WTC11 (cell line): Measurements from ENCODE around the gene GALNT18. TPM values are rescaled to one million over a fixed set of nuclear protein-coding genes. Genes with fewer than 3 reads are reported as not detected.

Experiments used
- ATAC-seq: fragments of 200-7000 bp; cut with Tn5 transposase; 2 replicates; pipeline ENCODE4 v1.10.0; 2021; ENCODE audit warnings: mild to moderate bottlenecking, moderate library complexity
- CTCF ChIA-PET: fragments of 300-600 bp; sonication (Branson Sonifier 250); formaldehyde crosslinking; loops from one replicate; lab custom pipeline; 2021; ENCODE audit warnings: antibody characterized with exemption; lab: Charles Lee
- POLR2A ChIA-PET: fragments of 350-600 bp; sonication (Branson Sonifier 250); formaldehyde crosslinking; loops from one replicate; lab custom pipeline; 2021; ENCODE audit warnings: antibody characterized with exemption; lab: Charles Lee
- DNase-seq: peaks from one replicate; pipeline ENCODE4 v3.0.0; 2021; ENCODE audit warnings: low spot score
- H3K27ac Mint-ChIP-seq: 2 replicates; pipeline ENCODE4 v1.8.0; 2021; ENCODE audit warnings: mixed read lengths
- H3K27me3 Mint-ChIP-seq: 2 replicates; pipeline ENCODE4 v1.8.0; 2021; ENCODE audit warnings: low read depth, mild to moderate bottlenecking, moderate library complexity, mixed read lengths
- H3K36me3 Mint-ChIP-seq: 2 replicates; pipeline ENCODE4 v1.8.0; 2021; ENCODE audit warnings: mixed read lengths
- H3K4me1 Mint-ChIP-seq: 2 replicates; pipeline ENCODE4 v1.8.0; 2022; ENCODE audit warnings: mixed read lengths
- H3K4me3 Mint-ChIP-seq: 2 replicates; pipeline ENCODE4 v1.8.0; 2021; ENCODE audit warnings: mild to moderate bottlenecking, moderate library complexity, mixed read lengths
- H3K9me3 Mint-ChIP-seq: 2 replicates; pipeline ENCODE4 v1.8.0; 2021; ENCODE audit warnings: mixed read lengths
- CBFB ChIP-seq: sonication (generic); formaldehyde crosslinking; IDR thresholded peaks from 2 replicates; pipeline ENCODE4 v1.8.1; 2022; ENCODE audit warnings: mild to moderate bottlenecking, low read depth, missing genetic modification reagents
- CREM ChIP-seq: sonication (generic); formaldehyde crosslinking; IDR thresholded peaks from 2 replicates; pipeline ENCODE4 v1.8.1; 2022; ENCODE audit warnings: mild to moderate bottlenecking, missing genetic modification reagents, moderate library complexity
- CTCF ChIP-seq: fragments of 200-600 bp; IDR thresholded peaks from 2 replicates; pipeline ENCODE4 v1.8.0; 2022; ENCODE audit warnings: antibody characterized with exemption
- HMGXB4 ChIP-seq: sonication (generic); formaldehyde crosslinking; IDR thresholded peaks from 2 replicates; pipeline ENCODE4 v1.8.1; 2023; ENCODE audit warnings: mild to moderate bottlenecking, moderate library complexity, missing genetic modification reagents
- MXD4 ChIP-seq: fragments of 250-450 bp; sonication (Bioruptor Pico); IDR thresholded peaks from 2 replicates; pipeline ENCODE4 v1.8.0; 2021; ENCODE audit warnings: mild to moderate bottlenecking, moderate library complexity, borderline replicate concordance
- NFATC4 ChIP-seq: fragments of 250-450 bp; sonication (Bioruptor Pico); IDR thresholded peaks from 2 replicates; pipeline ENCODE4 v1.9.0; 2021; ENCODE audit warnings: mild to moderate bottlenecking
- NR2C2 ChIP-seq: sonication (generic); formaldehyde crosslinking; IDR thresholded peaks from 2 replicates; pipeline ENCODE4 v1.8.0; 2022; ENCODE audit warnings: mild to moderate bottlenecking, missing genetic modification reagents
- OVOL2 ChIP-seq: fragments of 250-450 bp; sonication (Bioruptor Pico); IDR thresholded peaks from 2 replicates; pipeline ENCODE4 v1.9.0; 2021; ENCODE audit warnings: mild to moderate bottlenecking, borderline replicate concordance
- PREB ChIP-seq: sonication (generic); formaldehyde crosslinking; IDR thresholded peaks from 2 replicates; pipeline ENCODE4 v1.8.1; 2022; ENCODE audit warnings: mild to moderate bottlenecking, missing genetic modification reagents, moderate library complexity, borderline replicate concordance
- SP1 ChIP-seq: sonication (generic); formaldehyde crosslinking; conservative IDR thresholded peaks from 2 replicates; pipeline ENCODE4 v1.8.1; 2022; ENCODE audit warnings: missing genetic modification reagents
- TCF7 ChIP-seq: sonication (generic); formaldehyde crosslinking; IDR thresholded peaks from 2 replicates; pipeline ENCODE4 v1.8.0; 2022; ENCODE audit warnings: mild to moderate bottlenecking, low read depth, missing genetic modification reagents, moderate library complexity
- TEAD4 ChIP-seq: sonication (generic); formaldehyde crosslinking; IDR thresholded peaks from 2 replicates; pipeline ENCODE4 v1.8.0; 2022; ENCODE audit warnings: mild to moderate bottlenecking, missing genetic modification reagents
- USF1 ChIP-seq: sonication (generic); formaldehyde crosslinking; IDR thresholded peaks from 2 replicates; pipeline ENCODE4 v1.8.0; 2022; ENCODE audit warnings: mild to moderate bottlenecking, missing genetic modification reagents
- USF2 ChIP-seq: sonication (generic); formaldehyde crosslinking; IDR thresholded peaks from 2 replicates; pipeline ENCODE4 v1.8.1; 2023; ENCODE audit warnings: mild to moderate bottlenecking, missing genetic modification reagents, moderate library complexity
- ZMAT4 ChIP-seq: fragments of 250-450 bp; sonication (Bioruptor Pico); IDR thresholded peaks from 2 replicates; pipeline ENCODE4 v1.9.0; 2021; ENCODE audit warnings: mild to moderate bottlenecking
- ZNF317 ChIP-seq: sonication (generic); formaldehyde crosslinking; IDR thresholded peaks from 2 replicates; pipeline ENCODE4 v1.8.1; 2023; ENCODE audit warnings: low read depth, mild to moderate bottlenecking, moderate library complexity, missing genetic modification reagents, borderline replicate concordance
- ZNF416 ChIP-seq: fragments of 250-450 bp; sonication (Bioruptor Pico); IDR thresholded peaks from 2 replicates; pipeline ENCODE4 v1.9.0; 2021; ENCODE audit warnings: mild to moderate bottlenecking, inconsistent platforms
- ZNF532 ChIP-seq: fragments of 250-450 bp; sonication (Bioruptor Pico); IDR thresholded peaks from 2 replicates; pipeline ENCODE4 v1.9.0; 2021; ENCODE audit warnings: mild to moderate bottlenecking, borderline replicate concordance
- ZSCAN18 ChIP-seq: fragments of 250-450 bp; sonication (Bioruptor Pico); IDR thresholded peaks from 2 replicates; pipeline ENCODE4 v2.1.2; 2022; ENCODE audit warnings: mild to moderate bottlenecking, moderate library complexity
- total RNA-seq: library from RNA; stranded (reverse); gene quantifications from 3 replicates; pipeline ENCODE4 v1.2.3, GENCODE V29; 2021

Gene GALNT18
- total RNA-seq, 1 experiment from 2014 or later, result 5.0 TPM

- TF ChIP-seq USF2 (CRISPR knock-in tag) (no peak), CTCF (no peak), PREB (CRISPR knock-in tag) (no peak), CBFB (CRISPR knock-in tag) (no peak), TEAD4 (CRISPR knock-in tag) (no peak), ZNF317 (CRISPR knock-in tag) (no peak), CREM (CRISPR knock-in tag) (no peak), SP1 (CRISPR knock-in tag) (no peak)
Measured at GRCh38 chr11:11427140-11427539, 194.7 kb downstream of the GALNT18 start (continued).

- H3K4me1 Mint-ChIP-seq, result peaks cover 15% of the 10 kb centered on the region
- ChIA-PET POLR2A (no interaction called here), CTCF (no interaction called here)
- no peak overlapping the region for H3K27ac Mint-ChIP-seq
- ATAC-seq, result no peak
- H3K4me3 Mint-ChIP-seq, result no peak overlapping the region
- H3K9me3 Mint-ChIP-seq, result no peaks in the 10 kb centered on the region
- no peaks in the 10 kb centered on the region for H3K27me3 Mint-ChIP-seq
- no peak for DNase-seq
- H3K36me3 Mint-ChIP-seq, result no peaks in the 10 kb centered on the region
- TF ChIP-seq ZMAT4 (CRISPR knock-in tag) (no peak), USF1 (CRISPR knock-in tag) (no peak), MXD4 (CRISPR knock-in tag) (no peak), OVOL2 (CRISPR knock-in tag) (no peak), ZSCAN18 (CRISPR knock-in tag) (no peak), CTCF (no peak), ZNF416 (CRISPR knock-in tag) (no peak), ZNF532 (CRISPR knock-in tag) (no peak), NR2C2 (CRISPR knock-in tag) (no peak), NFATC4 (CRISPR knock-in tag) (no peak), USF2 (CRISPR knock-in tag) (no peak), TCF7 (CRISPR knock-in tag) (no peak), HMGXB4 (CRISPR knock-in tag) (no peak)
Measured at GRCh38 chr11:11426226-11426952, 195.4 kb downstream of the GALNT18 start.
